ENCODE results near the gene SLX4.

DNA sequence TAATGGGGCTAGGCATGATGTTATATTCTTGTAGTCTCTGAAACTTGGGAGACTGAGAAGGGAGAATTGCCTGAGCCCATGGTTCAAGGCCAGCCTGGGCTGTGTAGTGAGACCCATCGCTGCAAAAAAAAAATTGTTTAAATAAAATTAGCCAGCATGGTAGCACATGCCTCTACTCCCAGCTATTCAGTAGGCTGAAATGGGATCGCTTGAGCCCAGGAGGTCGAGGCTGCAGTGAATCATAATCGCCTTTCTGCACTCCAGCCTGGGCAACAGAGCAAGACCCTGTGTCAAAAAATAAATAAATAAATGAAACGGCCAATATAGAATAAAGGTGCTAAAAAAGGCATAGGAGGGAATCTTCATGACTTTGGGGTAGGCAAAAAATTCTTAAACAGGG, 13.9 kb upstream of the SLX4 start:
- TF ChIP-seq, protein P1, sequence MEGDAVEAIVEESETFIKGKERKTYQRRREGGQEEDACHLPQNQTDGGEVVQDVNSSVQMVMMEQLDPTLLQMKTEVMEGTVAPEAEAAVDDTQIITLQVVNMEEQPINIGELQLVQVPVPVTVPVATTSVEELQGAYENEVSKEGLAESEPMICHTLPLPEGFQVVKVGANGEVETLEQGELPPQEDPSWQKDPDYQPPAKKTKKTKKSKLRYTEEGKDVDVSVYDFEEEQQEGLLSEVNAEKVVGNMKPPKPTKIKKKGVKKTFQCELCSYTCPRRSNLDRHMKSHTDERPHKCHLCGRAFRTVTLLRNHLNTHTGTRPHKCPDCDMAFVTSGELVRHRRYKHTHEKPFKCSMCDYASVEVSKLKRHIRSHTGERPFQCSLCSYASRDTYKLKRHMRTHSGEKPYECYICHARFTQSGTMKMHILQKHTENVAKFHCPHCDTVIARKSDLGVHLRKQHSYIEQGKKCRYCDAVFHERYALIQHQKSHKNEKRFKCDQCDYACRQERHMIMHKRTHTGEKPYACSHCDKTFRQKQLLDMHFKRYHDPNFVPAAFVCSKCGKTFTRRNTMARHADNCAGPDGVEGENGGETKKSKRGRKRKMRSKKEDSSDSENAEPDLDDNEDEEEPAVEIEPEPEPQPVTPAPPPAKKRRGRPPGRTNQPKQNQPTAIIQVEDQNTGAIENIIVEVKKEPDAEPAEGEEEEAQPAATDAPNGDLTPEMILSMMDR (conservative IDR thresholded peaks at IDR 0.05) = no peak
- TF ChIP-seq ZFX (IDR thresholded peaks at IDR 0.05) = no peak

All from C4-2B (cell line).